IPS-18c (cell line): ENCODE results near the gene SORCS3.

Experiments
- H3K4me3 ChIP-seq: 2 replicates; pipeline ENCODE4 v1.7.0; 2013; ENCODE audit warnings: low read depth, mild to moderate bottlenecking, low read length, moderate library complexity; ENCODE audit not compliant: insufficient read depth
- H3K9me3 ChIP-seq: one replicate; pipeline ENCODE4 v1.6.1; 2013; ENCODE audit warnings: mild to moderate bottlenecking, low read length, moderate library complexity; ENCODE audit not compliant: control insufficient read depth, insufficient read depth

SORCS3 gene

DNA sequence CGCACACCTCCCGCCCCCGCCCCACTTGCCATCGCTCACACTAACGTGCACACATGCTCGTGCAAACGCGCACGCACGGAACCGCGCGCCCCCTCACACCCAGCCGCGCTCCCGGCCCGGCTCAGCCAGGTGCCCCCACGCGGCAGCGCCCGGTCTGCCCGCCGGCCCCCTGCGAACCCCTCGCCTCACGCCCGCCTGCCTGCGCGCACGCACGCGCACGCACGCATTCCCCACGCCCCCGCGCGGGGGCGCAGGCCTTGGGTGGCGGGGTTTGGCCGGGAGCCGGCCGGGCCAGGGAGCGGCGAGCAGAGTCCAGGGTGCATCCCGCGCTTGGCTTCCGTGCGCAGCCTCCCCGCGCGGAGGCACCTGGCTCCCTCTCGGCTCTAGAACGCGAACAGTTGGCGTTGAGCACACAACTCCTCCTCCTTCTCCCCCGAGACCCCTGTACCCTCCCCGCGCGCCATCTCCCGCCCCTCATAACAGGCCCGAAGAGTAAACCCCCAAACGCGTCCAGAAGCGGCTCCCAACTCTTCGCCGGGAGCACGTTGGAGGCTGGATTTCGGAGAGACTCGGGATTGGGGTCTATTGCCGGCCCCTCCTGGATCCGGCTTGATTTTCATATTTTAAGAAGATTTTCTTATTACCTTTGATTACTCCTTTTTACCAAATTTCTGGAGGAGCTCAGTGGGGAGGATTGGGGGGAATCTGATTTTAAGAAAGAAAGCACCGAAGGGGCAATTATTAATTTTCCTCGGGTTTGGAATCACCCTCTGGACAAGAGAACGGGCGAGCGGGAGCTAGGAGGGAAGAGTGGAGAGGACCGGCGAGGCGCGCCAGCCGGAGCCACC is 527 bp upstream of the SORCS3 start:
- peak overlapping the region; percentile 55 for H3K4me3 ChIP-seq
- H3K9me3 ChIP-seq: no peaks in the 10 kb centered on the region

DNA sequence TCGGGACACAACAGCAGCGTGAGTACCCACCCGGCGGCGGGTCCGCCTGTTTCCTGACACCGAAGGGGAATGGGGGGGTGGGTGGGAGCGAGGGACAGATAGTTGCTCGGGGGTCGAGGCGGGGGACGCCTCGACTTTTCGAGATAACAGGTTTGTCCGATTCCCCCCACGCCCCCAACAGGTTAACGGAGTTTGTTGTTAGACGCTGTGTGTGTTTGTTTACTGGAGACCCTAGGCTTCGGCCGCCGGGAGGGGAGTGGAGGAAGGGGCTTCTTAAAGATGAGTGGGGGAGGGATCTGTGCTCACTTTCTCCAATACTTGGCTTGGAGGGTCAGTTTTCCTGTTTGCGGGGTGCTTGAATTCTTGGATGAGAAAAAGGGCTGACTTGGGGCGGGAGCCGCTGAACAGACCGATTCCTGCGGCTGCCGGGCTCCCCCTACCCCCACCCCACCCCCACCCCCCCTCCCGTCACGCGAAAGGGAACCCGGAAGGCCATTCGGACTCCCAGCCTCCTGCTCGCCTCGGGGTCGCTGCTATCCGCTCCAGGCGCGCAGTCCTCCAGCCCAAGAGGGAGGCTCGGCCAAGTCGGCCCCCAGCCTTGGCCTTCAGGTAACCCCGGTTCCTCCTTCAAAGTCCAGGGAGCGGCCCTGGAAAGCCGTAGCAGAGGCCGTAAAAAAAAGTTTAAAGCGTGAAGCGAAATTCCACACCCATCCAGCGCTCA is 1.0 kb downstream of the SORCS3 start:
- H3K9me3 ChIP-seq: no peaks in the 10 kb centered on the region
- H3K4me3 ChIP-seq: peak overlapping the region; percentile 69

DNA sequence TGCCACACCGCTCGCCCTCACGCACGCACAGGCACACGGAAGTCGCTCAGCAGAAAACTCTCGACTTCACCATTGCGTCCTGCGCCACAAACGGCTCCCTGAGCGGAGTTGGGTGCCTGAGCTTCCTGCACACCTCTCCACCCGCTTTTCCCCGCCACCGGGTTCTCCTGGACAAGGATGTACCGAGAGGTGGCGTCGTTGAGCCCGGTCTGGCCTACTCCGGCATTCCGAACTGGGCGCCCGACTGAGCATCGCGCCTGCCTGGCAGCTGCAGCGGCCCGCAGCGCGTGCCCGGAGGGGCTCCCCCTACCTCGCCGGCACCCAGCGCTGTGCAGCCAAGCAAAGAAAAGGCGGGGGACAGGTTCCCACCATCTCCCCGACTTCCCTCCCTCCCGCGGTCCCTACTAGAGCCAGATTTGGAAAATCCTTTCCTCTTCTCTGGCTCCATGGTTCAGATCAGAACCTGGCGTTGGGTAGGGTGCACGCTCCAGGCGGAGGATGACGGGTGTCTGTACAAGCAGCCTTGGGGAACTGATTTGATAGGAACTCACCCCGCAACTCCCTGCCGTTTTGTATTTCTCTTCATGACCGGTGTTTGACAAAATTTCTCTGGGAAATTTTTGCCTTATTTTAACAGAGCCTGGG is 1.7 kb downstream of the SORCS3 start:
- H3K4me3 ChIP-seq: peak overlapping the region; percentile 69
- H3K9me3 ChIP-seq: no peaks in the 10 kb centered on the region

DNA sequence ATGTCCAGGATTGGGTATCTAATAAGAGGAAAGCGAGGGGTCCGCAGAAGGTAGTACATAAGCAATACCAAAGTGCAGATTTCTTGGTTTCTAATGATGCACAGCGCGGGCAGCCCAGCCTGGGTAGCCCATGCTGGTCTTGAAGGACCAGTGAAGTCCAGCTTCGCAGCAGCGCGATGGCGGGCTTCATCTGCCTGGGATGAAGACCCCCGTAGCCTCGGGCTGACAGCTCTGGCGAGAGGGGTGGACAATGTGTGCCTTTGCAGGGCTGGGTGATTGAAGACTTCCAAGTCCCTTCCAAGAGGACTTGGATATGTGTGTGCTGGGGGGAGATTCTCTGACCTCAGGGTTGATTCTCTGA is 2.2 kb downstream of the SORCS3 start:
- H3K9me3 ChIP-seq: no peaks in the 10 kb centered on the region
- H3K4me3 ChIP-seq: no peak overlapping the region

DNA sequence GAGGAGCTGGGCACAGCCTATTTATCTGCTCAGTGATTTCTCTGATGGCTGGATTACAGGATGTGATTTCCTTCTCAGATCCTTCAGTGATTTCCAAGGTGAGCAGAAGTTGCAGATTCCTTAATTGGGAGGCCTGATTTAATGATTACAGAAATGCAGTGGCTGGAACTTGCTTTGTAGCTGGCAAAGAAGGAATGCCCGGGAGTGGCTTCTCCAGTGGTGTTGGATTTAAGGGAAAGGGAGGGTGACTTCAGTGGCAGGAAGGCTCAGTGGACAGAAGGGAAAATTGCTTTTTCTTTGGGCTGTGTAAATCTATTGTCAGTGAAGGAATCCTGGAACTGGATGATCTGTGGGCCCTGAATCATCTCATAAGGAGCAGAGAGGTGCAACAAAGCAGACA is 5.1 kb downstream of the SORCS3 start:
- Histone ChIP-seq H3K4me3 (no peak overlapping the region), H3K9me3 (no peaks in the 10 kb centered on the region)

DNA sequence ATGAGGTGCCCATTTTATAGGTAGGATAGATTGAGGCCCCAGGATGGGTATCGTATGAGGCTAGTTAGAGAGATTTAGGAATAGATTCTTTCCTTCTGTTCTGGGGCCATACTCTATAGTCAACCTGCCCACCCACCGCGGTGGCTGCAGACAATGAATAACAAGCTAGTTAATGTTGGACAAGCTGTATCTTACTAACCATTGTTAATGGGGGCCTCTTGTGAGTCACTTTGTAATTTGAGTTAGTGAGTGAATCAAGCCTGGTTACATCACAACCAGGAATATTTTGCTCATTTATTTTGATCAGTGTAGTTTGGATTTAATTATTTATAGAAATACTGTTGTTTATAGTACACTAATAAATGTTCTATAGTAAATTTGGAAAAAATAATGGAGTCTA is 7.3 kb downstream of the SORCS3 start:
- Histone ChIP-seq H3K4me3 (no peak overlapping the region), H3K9me3 (no peaks in the 10 kb centered on the region)

DNA sequence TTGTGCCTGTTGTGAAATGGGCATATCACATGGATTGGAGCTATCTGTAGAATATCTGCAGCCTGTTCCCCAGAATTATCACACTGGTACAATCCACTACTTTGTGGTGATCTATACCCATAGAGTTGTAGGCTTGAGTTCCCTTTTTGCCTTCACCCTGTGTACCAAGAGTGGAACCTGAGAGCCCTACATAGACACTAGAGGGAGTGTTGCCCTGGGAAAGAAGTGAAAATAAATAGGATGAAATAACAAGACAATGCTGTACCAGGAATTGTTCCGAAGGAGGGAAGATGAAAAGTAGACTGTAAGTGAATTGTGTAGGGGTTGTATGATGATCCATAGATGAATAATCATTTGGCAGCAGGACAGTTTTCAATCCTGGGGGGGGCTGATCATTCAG is 9.0 kb downstream of the SORCS3 start:
- no peak overlapping the region for H3K4me3 ChIP-seq
- no peaks in the 10 kb centered on the region for H3K9me3 ChIP-seq

DNA sequence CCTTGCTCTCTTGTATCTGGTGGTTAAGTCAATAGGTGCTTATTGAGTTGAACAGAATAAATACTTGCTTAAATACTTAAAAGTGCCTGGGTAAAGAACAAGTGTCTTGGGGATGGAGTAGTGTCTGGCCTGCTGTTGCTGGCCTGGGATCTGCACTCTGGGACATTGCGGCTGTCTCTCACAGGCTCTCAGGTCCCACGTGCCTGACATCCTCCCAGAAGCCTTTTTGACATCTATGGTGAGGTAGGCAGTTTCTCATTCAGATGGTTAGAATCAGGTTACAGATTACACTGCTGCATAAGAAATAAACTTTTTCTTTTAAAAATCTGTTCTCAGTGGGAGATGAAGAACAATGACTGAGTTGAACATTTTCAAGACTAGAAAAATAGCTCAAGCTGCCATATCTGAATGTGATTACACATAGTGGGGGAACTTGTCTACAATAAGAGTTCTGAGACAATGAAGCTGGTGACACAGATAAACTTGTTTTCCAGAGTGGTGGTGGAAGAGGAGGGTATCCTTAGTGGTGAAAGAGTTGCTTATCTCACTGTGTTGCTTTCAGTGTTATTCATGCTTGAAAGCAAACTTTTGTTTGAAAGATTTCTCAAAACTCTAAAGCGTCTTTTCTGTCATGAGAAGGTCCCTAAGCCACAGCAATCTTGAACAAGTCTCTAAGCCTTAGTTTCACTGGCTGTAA is 9.7 kb downstream of the SORCS3 start:
- no peak overlapping the region for H3K4me3 ChIP-seq
- no peaks in the 10 kb centered on the region for H3K9me3 ChIP-seq

DNA sequence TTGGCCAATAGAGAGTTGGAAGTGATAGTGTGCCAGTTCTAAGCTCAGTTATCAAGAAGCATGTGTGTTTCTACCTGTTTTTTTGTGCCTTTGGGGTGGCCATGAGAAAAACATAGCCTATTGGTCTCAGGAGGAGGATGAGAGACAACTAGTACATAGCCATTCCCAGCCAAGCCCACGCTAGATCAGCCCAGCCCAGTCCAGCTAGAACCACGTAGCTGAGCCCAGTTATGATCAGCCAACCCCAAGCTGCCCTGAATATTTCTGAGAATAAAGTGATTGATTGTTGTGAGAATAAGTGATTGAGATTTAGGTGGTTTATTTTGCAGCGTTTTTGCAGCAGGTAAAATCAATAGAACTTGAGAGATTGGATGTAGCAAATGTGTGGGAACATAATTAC is 15.9 kb downstream of the SORCS3 start:
- peaks cover 2% of the 10 kb centered on the region for H3K9me3 ChIP-seq
- no peak overlapping the region for H3K4me3 ChIP-seq

DNA sequence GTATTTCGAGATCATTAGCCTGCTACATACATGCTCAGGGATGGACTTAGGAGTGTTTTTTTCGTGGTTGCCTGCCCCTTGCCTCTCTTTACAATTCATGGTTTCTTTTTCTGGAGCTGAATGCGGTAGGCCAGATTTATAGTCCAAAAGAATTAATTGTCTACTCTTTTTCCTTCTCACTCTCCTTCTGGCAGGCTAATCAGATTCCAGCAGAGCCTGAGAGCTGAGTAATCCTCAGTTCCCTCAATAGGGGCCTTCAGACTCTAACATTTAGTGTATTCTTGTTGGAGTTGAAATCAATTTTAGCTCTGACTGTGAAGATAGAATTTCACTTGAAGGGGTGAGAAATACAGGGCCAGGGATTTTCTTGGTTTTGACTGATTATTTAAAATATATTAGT is 16.4 kb downstream of the SORCS3 start:
- Histone ChIP-seq H3K4me3 (no peak overlapping the region), H3K9me3 (peaks cover 2% of the 10 kb centered on the region)

DNA sequence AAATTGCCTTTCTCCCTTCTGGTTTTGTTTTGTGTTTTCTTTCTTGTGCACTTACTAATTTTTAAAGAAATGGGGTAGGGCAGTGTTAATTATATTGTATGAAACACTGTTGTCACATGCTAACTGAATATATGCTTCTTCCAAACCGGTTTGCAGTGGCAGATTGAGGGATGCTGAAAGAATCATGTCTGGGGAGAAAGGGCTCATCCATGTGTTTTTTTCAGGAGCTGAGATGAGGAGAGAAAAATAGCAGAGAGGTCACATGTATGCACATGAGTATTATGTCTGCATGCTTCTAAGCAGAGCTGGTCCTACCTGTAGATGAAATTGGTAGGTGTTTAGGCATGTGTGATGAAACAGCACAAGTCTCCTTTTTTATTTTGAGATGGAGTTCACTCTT is 17.0 kb downstream of the SORCS3 start:
- no peak overlapping the region for H3K4me3 ChIP-seq
- peaks cover 2% of the 10 kb centered on the region for H3K9me3 ChIP-seq

DNA sequence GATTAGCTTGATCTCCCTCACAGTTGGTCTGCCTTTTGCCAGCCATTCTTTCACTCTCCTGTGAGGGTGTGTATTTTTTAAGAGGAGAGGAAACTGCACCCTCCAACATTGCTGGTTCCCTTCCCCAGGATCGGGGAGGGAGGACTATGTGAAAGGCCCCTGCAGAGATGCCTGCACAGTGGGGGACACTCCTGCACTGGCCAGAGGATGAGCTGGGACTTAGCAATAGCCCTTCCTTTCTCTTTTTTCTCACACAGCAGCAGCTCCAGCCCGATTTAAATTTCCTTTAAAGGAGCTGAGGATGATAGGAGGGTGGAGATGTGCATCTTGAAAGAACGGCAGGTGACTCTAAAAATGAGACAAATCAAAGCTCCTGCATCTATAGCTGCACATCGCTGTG is 18.7 kb downstream of the SORCS3 start:
- Histone ChIP-seq H3K9me3 (peaks cover 2% of the 10 kb centered on the region), H3K4me3 (no peak overlapping the region)

DNA sequence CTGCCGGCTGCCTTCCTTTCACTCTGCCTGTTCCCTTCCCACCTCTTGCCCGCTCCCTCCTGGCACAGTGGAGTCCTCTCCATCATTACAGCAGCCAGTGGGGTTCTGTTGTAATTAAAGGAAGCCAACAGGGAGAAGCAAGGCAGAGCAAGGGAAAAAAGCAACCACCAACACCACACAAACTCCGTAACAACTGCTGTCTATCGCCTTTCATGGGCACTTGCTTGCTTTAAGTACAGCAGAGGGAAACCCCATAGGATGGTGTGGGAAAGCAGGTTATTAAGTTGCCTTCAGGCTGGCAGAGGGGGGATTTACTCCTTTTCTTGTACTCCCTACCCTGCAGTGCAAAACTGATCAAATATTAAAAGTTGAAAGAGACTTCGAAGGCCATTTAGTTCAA is 22.0 kb downstream of the SORCS3 start:
- Histone ChIP-seq H3K4me3 (no peak overlapping the region), H3K9me3 (peaks cover 2% of the 10 kb centered on the region)

DNA sequence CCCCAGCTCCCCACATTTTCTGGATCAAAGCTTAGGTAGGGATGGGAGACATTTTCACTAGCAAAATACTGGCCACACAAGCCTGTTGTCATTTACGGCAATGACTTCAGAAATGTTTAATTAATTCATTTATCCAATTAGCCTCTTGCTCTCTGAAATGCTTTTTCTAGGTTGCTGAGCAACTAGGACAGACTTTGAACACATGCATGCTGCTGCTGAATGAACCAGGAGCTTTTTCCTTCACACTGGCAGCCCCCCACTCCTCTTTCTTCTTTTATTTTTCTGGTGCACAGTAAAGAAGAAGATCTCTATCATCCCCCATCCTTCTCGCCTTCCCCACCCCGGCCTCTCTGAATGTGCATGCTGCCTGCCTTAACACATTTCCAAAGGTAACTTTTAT is 22.5 kb downstream of the SORCS3 start:
- Histone ChIP-seq H3K9me3 (peaks cover 2% of the 10 kb centered on the region), H3K4me3 (no peak overlapping the region)

DNA sequence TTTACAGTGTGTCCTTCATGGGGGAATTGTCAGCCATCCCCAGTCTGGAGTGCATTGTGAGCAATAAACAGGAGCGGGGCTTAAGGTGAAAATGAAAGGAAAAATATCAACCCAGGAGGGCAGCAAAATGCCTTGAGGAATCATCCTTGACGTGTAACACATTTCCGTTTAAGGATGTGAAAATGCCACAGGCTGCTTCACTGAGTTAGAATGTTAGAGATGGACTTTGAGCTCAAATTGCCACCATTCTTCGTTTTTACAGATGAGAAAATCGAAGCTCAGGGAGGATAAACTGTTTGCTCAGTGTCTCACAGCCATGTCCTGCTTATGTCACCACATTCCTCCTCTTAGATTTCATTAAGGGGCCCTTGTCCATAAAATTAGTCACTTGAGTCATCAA is 23.1 kb downstream of the SORCS3 start:
- peaks cover 2% of the 10 kb centered on the region for H3K9me3 ChIP-seq
- H3K4me3 ChIP-seq: no peak overlapping the region

DNA sequence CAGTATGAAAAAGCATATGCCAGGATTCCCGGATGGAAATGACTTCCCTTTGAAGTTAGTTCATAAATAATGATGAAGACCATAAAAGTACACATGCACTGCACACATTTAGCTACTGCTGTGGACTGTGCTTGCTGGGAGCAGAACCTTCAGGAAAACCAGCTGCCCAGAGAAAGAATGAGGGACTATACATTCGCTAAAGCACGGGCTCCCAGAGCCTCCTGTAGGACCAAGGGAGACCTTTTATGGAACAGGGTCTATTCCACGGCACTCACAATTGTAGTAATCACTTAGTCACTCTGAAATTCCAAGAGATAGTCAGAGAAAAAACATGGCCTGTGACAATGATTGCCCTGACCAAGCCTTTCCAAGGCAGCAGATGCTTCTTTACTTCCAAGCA is 24.1 kb downstream of the SORCS3 start:
- no peak overlapping the region for H3K4me3 ChIP-seq

DNA sequence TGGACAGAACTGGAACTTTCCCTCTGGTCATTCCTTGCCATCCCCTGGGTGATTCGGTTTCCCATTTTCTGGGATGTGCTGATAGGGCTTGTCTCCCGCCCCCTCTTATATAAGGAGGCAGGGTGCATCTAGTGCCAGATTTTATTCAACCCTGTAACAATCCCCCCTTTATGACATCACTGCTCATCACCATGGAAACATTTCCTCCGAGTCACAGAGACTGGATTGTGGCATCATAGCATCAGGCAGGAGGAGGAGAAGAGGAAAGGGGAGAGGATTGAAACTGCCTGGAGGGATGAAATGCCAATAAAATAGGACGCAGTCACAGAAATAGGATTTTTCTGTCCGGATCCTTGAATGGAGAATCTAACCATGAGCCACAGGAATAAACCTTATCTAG is 25.0 kb downstream of the SORCS3 start:
- no peak overlapping the region for H3K4me3 ChIP-seq
- H3K9me3 ChIP-seq: no peaks in the 10 kb centered on the region

More for the DNA sequence above, 24.1 kb downstream of the SORCS3 start:
- peaks cover 2% of the 10 kb centered on the region for H3K9me3 ChIP-seq

DNA sequence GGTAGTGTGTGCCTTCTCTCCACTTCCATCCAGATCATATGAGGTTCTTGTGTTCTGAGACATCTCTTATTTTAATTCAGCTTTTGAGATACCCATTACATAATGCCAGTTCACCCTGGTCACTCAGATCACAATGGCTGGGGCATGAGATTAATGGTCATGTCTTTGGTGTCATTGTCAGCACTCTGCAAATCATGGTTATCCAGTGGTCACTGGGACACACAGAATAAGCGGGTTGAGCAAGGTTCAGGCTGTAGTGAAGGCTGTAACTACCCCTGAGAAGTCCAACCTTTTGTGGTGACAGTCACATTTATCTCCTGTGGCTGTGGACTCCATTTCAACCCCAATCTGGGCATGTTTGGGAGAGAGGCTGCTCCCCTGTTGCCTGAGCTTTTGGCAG is 35.8 kb downstream of the SORCS3 start:
- Histone ChIP-seq H3K4me3 (no peak overlapping the region), H3K9me3 (no peaks in the 10 kb centered on the region)
